HEK293 (cell line): ENCODE data around the gene NKD1.

Experiments used
- CTCF ChIA-PET: fragments of 350-600 bp; formaldehyde crosslinking; extraction: SDS; loops from one replicate; lab custom pipeline; 2021; ENCODE audit warnings: antibody characterized with exemption; lab: Yijun Ruan, JAX
- POLR2A ChIA-PET: fragments of 300-600 bp; formaldehyde crosslinking; extraction: SDS; loops from one replicate; lab custom pipeline; 2020; ENCODE audit warnings: antibody characterized with exemption, inconsistent platforms; lab: Yijun Ruan, JAX
- H3K27ac ChIP-seq: fragments of 200-500 bp; sonication (Bioruptor generic); 2 replicates; pipeline ENCODE4 v1.5.1; 2014; ENCODE audit warnings: low read depth, low read length, control low read depth, inconsistent platforms; ENCODE audit errors: extremely low read depth
- H3K36me3 ChIP-seq, 2 experiments: fragments of 200-500 bp in 1 of 2; sonication (Bioruptor generic) in 1 of 2; 1 replicate in 1 of 2; 2 replicates in 1 of 2; pipeline ENCODE4 v1.5.1; 2014 to 2017; ENCODE audit warnings: inconsistent platforms in 2 of 2, low read length in 2 of 2; ENCODE audit not compliant: control insufficient read depth in 2 of 2, insufficient read depth in 1 of 2
- H3K4me1 ChIP-seq: fragments of 200-500 bp; sonication (Bioruptor generic); 2 replicates; pipeline ENCODE4 v1.5.1; 2014; ENCODE audit warnings: mild to moderate bottlenecking, low read length, inconsistent platforms; ENCODE audit not compliant: control insufficient read depth, insufficient read depth
- H3K4me3 ChIP-seq: 2 replicates; pipeline ENCODE4 v1.5.1; 2011; ENCODE audit warnings: low read depth, mild to moderate bottlenecking, control low read depth, low read length, moderate library complexity
- H3K9me3 ChIP-seq: fragments of 200-500 bp; sonication (Bioruptor generic); 2 replicates; pipeline ENCODE4 v1.5.1; 2014; ENCODE audit warnings: low read depth, low read length, inconsistent platforms; ENCODE audit not compliant: control insufficient read depth, insufficient read depth
- CTCF ChIP-seq: fragments of 450-650 bp; formaldehyde crosslinking; IDR thresholded peaks from 2 replicates; pipeline ENCODE4 v1.5.1; 2016; ENCODE audit warnings: missing biosample characterization, missing genetic modification characterization
- HOXD13 ChIP-seq: sonication (generic); formaldehyde crosslinking; IDR thresholded peaks from 2 replicates; pipeline ENCODE4 v1.8.0; 2022; ENCODE audit warnings: missing genetic modification reagents, borderline replicate concordance
- PRDM1 ChIP-seq: fragments of 450-650 bp; formaldehyde crosslinking; IDR thresholded peaks from 2 replicates; pipeline ENCODE4; 2016; ENCODE audit warnings: missing biosample characterization, missing genetic modification characterization
- PRDM2 ChIP-seq: fragments of 450-650 bp; formaldehyde crosslinking; IDR thresholded peaks from 2 replicates; pipeline ENCODE4 v1.5.1; 2016; ENCODE audit warnings: missing biosample characterization, missing genetic modification characterization, borderline replicate concordance
- ZBTB11 ChIP-seq: fragments of 450-650 bp; formaldehyde crosslinking; conservative IDR thresholded peaks from 2 replicates; pipeline ENCODE4 v1.5.1; 2016; ENCODE audit warnings: low read depth, missing biosample characterization, missing genetic modification characterization
- ZBTB44 ChIP-seq: fragments of 450-650 bp; IDR thresholded peaks from 2 replicates; pipeline ENCODE4 v1.5.1; 2018; ENCODE audit warnings: missing biosample characterization, mild to moderate bottlenecking, missing genetic modification characterization
- ZNF302 ChIP-seq: fragments of 450-650 bp; formaldehyde crosslinking; IDR thresholded peaks from 2 replicates; pipeline ENCODE4 v1.5.1; 2016; ENCODE audit warnings: missing biosample characterization, missing genetic modification characterization, low read depth
- ZNF335 ChIP-seq: fragments of 450-650 bp; formaldehyde crosslinking; conservative IDR thresholded peaks from 2 replicates; pipeline ENCODE4 v1.5.1; 2016; ENCODE audit warnings: missing biosample characterization, missing genetic modification characterization
- ZNF398 ChIP-seq: fragments of 450-650 bp; formaldehyde crosslinking; IDR thresholded peaks from 2 replicates; pipeline ENCODE4 v1.5.1; 2017; ENCODE audit warnings: missing biosample characterization, missing genetic modification characterization
- ZNF558 ChIP-seq: fragments of 450-650 bp; formaldehyde crosslinking; IDR thresholded peaks from 2 replicates; pipeline ENCODE4 v1.5.1; 2016; ENCODE audit warnings: missing biosample characterization, missing genetic modification characterization
- ZNF585B ChIP-seq: fragments of 450-650 bp; formaldehyde crosslinking; IDR thresholded peaks from 2 replicates; pipeline ENCODE4 v1.5.1; 2016; ENCODE audit warnings: missing biosample characterization, missing genetic modification characterization
- ZNF791 ChIP-seq: fragments of 450-650 bp; formaldehyde crosslinking; IDR thresholded peaks from 2 replicates; pipeline ENCODE4 v1.5.1; 2016; ENCODE audit warnings: missing biosample characterization, missing genetic modification characterization
- ZSCAN5A ChIP-seq: fragments of 450-650 bp; formaldehyde crosslinking; IDR thresholded peaks from 2 replicates; pipeline ENCODE4 v1.5.1; 2016; ENCODE audit warnings: missing biosample characterization, missing genetic modification characterization
- ZXDB ChIP-seq: fragments of 450-650 bp; formaldehyde crosslinking; IDR thresholded peaks from 2 replicates; pipeline ENCODE4 v1.5.1; 2016; ENCODE audit warnings: missing biosample characterization, missing genetic modification characterization
- TF ChIP-seq, protein P1 (sequence below): fragments of 450-650 bp; formaldehyde crosslinking; IDR thresholded peaks from 2 replicates; pipeline ENCODE4 v1.5.1; 2017; ENCODE audit warnings: missing biosample characterization, missing genetic modification characterization

Gene NKD1

GRCh38 chr16:50664270-50664669 is 116.1 kb downstream of the NKD1 start (continued):
- TF ChIP-seq ZBTB11 (tag by site-specific recombination) (no peak), ZXDB (tag by site-specific recombination) (no peak), ZNF585B (no peak), HOXD13 (CRISPR knock-in tag) (no peak)

DNA sequence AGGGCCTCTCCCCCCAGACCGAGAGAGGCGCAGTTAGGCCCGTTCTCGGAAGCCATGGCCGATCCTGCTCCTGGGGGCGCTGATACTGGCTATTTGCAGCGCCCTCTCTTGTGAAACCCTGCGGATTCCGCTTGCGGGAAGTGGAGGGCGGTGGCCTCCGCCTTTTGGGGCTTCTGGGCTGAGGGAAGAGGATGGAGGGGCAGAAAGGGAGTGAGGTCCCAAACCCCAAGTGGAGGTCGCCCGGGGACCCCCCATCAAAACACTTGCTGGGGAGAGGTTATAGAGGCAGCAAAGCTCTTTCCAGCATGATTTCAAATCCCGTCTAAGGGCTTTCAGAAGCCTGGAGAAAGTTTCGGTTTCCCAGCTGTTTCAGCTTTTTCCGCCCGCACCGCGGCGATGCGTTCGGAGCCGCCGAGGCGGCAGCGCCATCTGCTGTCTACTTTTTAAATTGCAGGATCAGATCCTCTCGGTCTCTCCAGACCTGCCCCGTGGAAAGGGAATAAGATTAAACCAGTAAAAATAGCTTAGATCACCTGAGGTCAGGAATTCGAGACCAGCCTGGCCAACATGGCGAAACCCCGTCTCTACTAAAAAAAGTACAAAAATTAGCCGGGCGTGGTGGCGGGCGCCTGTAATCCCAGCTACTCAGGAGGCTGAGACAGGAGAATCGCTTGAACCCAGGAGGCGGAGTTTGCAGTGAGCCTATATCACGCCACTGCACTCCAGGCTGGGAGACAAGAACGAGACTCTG is 117.1 kb downstream of the NKD1 start:
- peak overlapping the region; percentile 6 for H3K4me3 ChIP-seq
- ChIA-PET POLR2A (interaction anchor here (0.7 kb wide), 1 partner anchor 87 kb away, joined by 3 read pairs; no protein-coding TSS in a partner anchor), CTCF (interaction anchor here (0.5 to 10.3 kb wide), 50 partner anchors 8 to 1290 kb away, joined by 3 to 145 read pairs (median 4); partner anchors contain the start of gene SNX20)
- no peaks in the 10 kb centered on the region for H3K36me3 ChIP-seq
- H3K9me3 ChIP-seq, result no peaks in the 10 kb centered on the region
- H3K27ac ChIP-seq, result no peak overlapping the region
- H3K4me1 ChIP-seq, result no peaks in the 10 kb centered on the region
- TF ChIP-seq, protein P1, sequence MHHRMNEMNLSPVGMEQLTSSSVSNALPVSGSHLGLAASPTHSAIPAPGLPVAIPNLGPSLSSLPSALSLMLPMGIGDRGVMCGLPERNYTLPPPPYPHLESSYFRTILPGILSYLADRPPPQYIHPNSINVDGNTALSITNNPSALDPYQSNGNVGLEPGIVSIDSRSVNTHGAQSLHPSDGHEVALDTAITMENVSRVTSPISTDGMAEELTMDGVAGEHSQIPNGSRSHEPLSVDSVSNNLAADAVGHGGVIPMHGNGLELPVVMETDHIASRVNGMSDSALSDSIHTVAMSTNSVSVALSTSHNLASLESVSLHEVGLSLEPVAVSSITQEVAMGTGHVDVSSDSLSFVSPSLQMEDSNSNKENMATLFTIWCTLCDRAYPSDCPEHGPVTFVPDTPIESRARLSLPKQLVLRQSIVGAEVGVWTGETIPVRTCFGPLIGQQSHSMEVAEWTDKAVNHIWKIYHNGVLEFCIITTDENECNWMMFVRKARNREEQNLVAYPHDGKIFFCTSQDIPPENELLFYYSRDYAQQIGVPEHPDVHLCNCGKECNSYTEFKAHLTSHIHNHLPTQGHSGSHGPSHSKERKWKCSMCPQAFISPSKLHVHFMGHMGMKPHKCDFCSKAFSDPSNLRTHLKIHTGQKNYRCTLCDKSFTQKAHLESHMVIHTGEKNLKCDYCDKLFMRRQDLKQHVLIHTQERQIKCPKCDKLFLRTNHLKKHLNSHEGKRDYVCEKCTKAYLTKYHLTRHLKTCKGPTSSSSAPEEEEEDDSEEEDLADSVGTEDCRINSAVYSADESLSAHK (tag by site-specific recombination), result no peak
- TF ChIP-seq ZBTB44 (tag by site-specific recombination) (no peak), PRDM1 (tag by site-specific recombination) (peak; percentile 57; the same call in 1 of the 2 replicates), ZNF558 (tag by site-specific recombination) (no peak), ZNF302 (tag by site-specific recombination) (no peak), ZNF791 (tag by site-specific recombination) (no peak), ZNF335 (peak; percentile 26; the same call in 1 of the 2 replicates), PRDM2 (tag by site-specific recombination) (no peak), ZSCAN5A (tag by site-specific recombination) (no peak), ZNF398 (tag by site-specific recombination) (no peak), CTCF (tag by site-specific recombination) (peak; percentile 66)
